Measurements from ENCODE around the gene C3orf52.

- no peak for TF ChIP-seq EZH2 (IDR thresholded peaks at IDR 0.05; ENCODE audit: borderline replicate concordance, low read length)
- TF ChIP-seq, protein P1, sequence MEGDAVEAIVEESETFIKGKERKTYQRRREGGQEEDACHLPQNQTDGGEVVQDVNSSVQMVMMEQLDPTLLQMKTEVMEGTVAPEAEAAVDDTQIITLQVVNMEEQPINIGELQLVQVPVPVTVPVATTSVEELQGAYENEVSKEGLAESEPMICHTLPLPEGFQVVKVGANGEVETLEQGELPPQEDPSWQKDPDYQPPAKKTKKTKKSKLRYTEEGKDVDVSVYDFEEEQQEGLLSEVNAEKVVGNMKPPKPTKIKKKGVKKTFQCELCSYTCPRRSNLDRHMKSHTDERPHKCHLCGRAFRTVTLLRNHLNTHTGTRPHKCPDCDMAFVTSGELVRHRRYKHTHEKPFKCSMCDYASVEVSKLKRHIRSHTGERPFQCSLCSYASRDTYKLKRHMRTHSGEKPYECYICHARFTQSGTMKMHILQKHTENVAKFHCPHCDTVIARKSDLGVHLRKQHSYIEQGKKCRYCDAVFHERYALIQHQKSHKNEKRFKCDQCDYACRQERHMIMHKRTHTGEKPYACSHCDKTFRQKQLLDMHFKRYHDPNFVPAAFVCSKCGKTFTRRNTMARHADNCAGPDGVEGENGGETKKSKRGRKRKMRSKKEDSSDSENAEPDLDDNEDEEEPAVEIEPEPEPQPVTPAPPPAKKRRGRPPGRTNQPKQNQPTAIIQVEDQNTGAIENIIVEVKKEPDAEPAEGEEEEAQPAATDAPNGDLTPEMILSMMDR (IDR thresholded peaks at IDR 0.05; ENCODE audit: low read length) = no peak
Observed at GRCh38 chr3:112122870-112123269, 36.7 kb downstream of the C3orf52 start.

Measured in OCI-LY1 (cell line).